ENCODE measurements around the gene SMARCC1. TPM values are rescaled to one million over a fixed set of nuclear protein-coding genes. Genes with fewer than 3 reads are reported as not detected.
"Not testable (repeated sequence)": the region's sequence is repeated elsewhere in the genome, so short reads cannot be mapped to it uniquely, and the experiment has no call there.

SMARCC1 gene
- polyA plus RNA-seq, 4 donors = 115 to 143 (median 136) TPM

DNA sequence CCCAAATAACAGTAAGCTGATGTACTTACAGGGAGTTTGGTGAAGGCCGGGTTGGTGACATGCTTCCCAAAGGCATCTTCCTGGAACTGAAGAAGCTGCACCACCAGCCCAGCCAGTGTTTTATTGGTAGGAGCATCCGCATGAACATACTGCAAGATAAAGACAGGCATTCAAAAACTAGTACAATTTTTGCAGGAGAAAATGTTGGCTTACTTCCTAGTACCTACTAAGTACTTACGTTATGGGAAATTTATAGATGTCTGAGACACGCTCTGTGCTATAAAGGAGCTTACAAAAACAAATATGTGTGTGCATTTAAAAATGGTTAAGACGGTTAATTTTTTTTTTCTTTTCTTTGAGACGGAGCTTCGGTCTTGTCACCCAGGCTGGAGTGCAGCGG is 8.9 kb downstream of the SMARCC1 start:
- no peak for DNase-seq (ENCODE audit: low read depth in 4 of 4, low spot score in 3 of 4)

DNA sequence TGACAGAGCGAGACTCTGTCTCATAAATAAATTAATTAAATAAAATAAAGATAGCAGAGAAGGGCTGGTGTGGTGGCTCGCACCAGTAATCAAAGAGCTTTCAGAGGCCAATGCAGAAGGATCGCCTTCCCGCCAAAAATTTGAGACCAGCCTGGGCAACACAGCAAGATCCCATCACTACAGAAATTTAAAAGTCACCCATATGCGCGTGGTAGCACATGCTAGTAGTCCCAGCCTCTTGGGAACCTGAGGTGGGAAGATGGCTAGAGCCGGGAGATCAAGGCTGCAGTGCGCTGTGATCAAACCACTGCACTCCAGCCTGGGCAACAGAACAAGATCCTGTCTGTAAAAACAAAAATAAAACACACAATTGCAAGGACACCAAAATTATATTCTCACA is 9.6 kb downstream of the SMARCC1 start:
- no peak for DNase-seq (ENCODE audit: low read depth in 4 of 4, low spot score in 3 of 4)

GRCh38 chr3:47766186-47766585 is 15.5 kb downstream of the SMARCC1 start:
- DNase-seq (ENCODE audit: low read depth in 4 of 4, low spot score in 3 of 4) = no peak

DNA sequence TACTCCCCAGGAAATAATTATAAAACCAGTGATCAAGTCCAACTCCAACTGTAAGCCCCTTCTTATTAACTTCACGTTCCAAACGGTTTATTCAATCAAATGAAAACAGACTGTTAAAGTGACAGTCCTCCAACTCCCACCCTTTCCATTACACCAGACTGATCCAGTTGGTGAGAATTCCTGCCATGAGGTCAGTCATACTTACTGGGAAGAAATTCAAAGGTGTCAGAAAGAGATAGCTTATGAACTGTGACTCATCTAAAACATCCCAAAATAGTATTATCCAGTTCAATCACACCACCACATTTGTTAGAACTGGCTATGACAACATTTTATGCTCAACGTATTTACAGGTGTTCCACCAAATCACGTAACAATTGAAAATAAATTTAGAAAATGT is 19.5 kb downstream of the SMARCC1 start:
- no peak for DNase-seq (ENCODE audit: low read depth in 4 of 4, low spot score in 3 of 4)

DNA sequence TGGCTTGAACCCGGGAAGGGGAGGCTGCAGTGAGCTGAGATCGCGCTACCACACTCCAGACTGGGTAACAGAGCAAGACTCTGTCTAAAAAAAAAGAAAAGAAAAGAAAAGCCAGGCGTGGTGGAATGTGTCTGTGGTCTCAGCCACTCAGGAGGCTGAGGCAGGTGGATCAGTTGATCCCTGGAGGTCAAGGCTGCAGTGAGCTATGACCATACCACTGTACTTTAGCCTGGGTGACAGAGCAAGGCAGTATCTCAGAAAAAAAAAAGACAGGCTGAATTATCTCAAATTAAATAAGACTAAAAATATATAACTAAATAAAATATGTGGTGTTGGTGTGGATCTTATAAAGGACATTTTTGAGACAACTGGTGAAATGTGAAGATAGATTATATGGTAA is 20.6 kb downstream of the SMARCC1 start:
- DNase-seq (ENCODE audit: low read depth in 4 of 4, low spot score in 3 of 4) = no peak

DNA sequence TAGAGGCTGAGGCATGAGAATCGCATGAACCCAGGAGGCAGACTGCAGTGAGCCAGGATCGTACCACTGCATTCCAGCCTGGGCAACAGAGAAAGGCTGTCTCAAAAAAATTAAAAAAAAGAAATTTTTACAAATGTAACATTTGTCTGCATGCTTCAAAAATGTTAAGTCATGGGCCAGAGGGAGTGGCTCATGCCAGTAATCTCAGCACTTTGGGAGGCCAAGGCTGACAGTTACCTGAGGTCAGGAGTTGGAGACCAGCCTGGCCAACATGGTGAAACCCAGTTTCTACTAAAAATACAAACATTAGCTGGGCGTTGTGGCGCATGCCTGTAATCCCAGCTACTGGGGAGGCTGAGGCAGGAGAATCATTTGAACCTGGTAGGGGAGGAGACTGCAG is 21.5 kb downstream of the SMARCC1 start:
- not testable (repeated sequence) for DNase-seq (ENCODE audit: low read depth in 4 of 4, low spot score in 3 of 4)

GRCh38 chr3:47758261-47759025 is 23.2 kb downstream of the SMARCC1 start:
- DNase-seq (ENCODE audit: low read depth in 4 of 4, low spot score in 3 of 4) = no peak

GRCh38 chr3:47752716-47753115 is 29.0 kb downstream of the SMARCC1 start:
- DNase-seq (ENCODE audit: low read depth in 4 of 4, low spot score in 3 of 4) = no peak

GRCh38 chr3:47750811-47751354 is 30.8 kb downstream of the SMARCC1 start:
- not testable (repeated sequence) for DNase-seq (ENCODE audit: low read depth in 4 of 4, low spot score in 3 of 4)

DNA sequence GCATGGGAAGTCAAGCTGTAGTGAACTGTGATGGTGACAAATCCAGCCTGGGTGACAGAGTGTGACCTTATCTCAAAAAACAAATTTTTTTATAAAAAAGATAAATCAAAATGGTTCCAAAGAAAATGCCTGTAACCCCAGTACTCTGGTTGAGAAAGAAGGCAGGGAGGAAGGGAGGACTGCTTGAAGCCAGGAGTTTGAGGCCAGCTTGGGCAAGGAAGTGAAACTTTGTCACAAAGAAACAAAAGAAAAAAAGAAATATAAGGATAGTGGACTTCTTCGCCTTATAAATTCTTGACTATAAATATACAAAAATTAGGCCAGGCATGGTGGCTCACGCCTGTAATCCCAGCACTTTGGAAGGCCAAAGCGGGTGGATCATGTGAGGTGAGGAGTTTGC is 34.1 kb downstream of the SMARCC1 start:
- no peak for DNase-seq (ENCODE audit: low read depth in 4 of 4, low spot score in 3 of 4)

DNA sequence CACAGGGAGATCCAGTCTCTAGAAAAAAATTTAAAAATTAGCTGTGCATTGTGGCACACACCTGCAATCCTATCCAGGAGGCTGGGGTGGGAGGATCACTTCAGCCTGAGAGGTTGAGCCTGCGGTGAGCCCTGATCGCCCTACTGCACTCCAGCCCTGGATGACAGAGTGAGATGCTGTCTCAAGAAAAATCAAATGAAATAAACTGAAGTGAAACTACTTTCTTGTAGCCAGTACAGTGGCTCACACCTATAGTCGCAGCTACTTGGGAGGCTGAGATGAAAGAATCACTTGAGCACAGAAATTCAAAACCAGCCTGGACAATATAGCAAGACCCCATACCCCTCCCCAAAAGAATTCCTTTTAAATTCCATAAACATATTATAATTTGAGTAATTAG is 35.4 kb downstream of the SMARCC1 start:
- DNase-seq (ENCODE audit: low read depth in 4 of 4, low spot score in 3 of 4) = no peak

DNA sequence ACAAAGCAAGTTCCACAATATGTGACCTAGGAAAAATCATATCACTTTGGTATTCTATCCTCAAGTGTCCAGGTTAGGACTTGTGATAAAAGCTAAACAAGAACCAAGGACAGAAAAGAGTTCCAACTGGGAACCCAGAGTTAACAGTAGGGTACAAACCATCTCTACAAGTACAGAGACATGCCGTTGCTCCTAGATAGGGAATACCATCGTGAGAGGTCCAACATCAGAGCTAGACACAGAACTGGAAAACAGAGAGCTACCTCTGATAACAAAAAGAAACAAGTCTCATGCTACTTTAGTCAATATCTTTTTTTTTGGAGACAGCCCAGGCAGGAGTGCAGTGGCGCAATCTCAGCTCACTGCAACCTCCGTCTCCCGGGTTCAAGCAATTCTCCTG is 37.8 kb downstream of the SMARCC1 start:
- DNase-seq (ENCODE audit: low read depth in 4 of 4, low spot score in 3 of 4) = no peak

- not testable (repeated sequence) for DNase-seq (ENCODE audit: low read depth in 4 of 4, low spot score in 3 of 4)
These were observed 38.3 kb downstream of the SMARCC1 start for GRCh38 chr3:47743352-47743751.

GRCh38 chr3:47741925-47742324 is 39.8 kb downstream of the SMARCC1 start:
- no peak for DNase-seq (ENCODE audit: low read depth in 4 of 4, low spot score in 3 of 4)

DNA sequence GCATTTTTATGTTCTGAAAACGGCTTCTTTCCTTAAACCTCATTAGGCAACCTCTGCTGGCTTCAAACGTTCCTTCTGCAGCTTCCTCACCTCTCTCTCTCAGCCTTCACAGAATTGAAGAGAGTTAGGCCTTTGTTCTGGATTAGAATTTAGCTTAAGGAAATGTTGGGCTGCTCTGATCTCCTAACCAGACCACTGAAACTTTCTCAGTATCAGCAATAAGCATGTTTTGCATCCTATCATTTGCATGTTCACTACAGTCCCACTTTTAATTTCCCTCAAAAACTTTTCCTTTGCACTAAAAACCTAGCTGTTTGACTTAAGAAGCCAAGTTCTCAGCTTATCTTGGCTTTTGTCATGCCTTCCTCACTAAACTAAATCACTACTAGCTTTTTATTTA is 49.5 kb downstream of the SMARCC1 start:
- DNase-seq (ENCODE audit: low read depth in 4 of 4, low spot score in 3 of 4) = no peak

GRCh38 chr3:47731061-47731460 is 50.6 kb downstream of the SMARCC1 start:
- no peak for DNase-seq (ENCODE audit: low read depth in 4 of 4, low spot score in 3 of 4)

- DNase-seq (ENCODE audit: low read depth in 4 of 4, low spot score in 3 of 4) = no peak
These were observed 58.8 kb downstream of the SMARCC1 start for GRCh38 chr3:47722859-47723258.

DNA sequence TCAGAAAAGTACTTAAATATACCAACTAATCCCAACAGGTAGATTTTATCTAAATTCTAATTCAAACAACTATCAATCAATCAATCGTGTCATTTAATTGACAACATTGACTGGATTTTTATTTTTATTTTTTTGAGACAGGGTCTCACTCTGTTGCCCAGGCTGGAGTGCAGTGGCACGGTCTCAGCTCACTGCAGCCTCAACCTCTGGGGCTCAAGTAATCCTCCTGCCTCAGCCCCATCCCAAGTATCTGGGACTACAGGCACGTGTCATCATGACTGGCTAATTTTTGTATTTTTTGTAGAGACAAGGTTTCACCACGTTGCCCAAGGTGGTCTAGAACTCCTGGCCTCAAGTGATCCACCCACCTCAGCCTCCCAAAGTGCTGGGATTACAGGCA is 64.2 kb downstream of the SMARCC1 start:
- DNase-seq (ENCODE audit: low read depth in 4 of 4, low spot score in 3 of 4) = not testable (repeated sequence)

GRCh38 chr3:47716656-47717055 is 65.0 kb downstream of the SMARCC1 start:
- DNase-seq (ENCODE audit: low read depth in 4 of 4, low spot score in 3 of 4) = no peak

- no peak for DNase-seq (ENCODE audit: low read depth in 4 of 4, low spot score in 3 of 4)
These were observed 65.8 kb downstream of the SMARCC1 start for GRCh38 chr3:47715928-47716327.

DNA sequence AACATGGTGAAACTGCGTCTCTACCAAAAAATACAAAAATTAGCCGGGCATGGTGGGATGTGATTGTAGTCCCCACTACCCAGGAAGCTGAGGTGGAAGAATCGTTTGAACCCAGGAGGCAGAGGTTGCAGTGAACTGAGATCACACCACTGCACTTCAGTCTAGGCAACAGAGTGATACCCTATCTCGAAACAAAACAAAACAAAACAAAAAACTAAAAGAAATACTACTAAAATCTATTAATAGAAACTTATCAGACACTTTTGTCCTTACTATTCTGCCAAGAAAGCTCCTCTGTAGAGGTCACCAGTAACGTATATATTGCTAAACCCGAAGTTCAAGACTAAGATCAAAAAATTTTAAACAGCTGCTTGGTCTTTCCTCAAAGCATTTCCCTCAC is 67.1 kb downstream of the SMARCC1 start:
- no peak for DNase-seq (ENCODE audit: low read depth in 4 of 4, low spot score in 3 of 4)

DNA sequence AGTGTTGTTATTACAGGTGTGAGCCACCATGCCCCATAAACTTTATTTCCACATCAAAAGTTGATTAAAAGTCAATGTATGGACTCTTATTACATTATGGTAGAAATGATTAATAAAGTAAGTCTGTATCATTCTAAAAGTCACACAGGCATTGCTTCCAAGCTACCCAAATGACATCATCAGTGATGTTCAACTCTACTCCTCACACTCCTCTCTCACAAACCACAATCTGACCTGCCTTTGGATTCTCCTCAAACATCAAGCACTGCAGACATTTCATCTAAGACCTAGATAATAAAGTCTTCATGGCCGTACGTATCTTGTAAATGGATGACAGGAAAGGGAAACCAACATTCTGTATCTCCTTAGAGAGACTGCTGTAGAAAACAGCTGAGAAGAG is 68.0 kb downstream of the SMARCC1 start:
- DNase-seq (ENCODE audit: low read depth in 4 of 4, low spot score in 3 of 4) = no peak

- no peak for DNase-seq (ENCODE audit: low read depth in 4 of 4, low spot score in 3 of 4)
These were observed 69.3 kb downstream of the SMARCC1 start for GRCh38 chr3:47712398-47712797.
